ENCODE results near the gene TBR1. TPM values are rescaled to one million over a fixed set of nuclear protein-coding genes. Genes with fewer than 3 reads are reported as not detected.

The TBR1 gene
- 0.08 TPM in 1 of 2 replicates, not detected in the other for total RNA-seq

- DNase-seq (ENCODE audit: low read depth), result no peak
- TF ChIP-seq CTCF (IDR thresholded peaks at IDR 0.05; ENCODE audit: insufficient read depth, low read length, poor library complexity, severe bottlenecking), result no peak
- Histone ChIP-seq H3K36me3 (ENCODE audit: control insufficient read depth, insufficient read depth, low read length) (no peaks in the 10 kb centered on the region), H3K4me3 (ENCODE audit: low read depth, low read length) (no peak within 1 kb of the TSS), H3K27me3 (ENCODE audit: control insufficient read depth, insufficient read depth, low read length) (peaks cover 65% of the 10 kb centered on the region)
These were observed at the start of gene TBR1 for GRCh38 chr2:161415987-161416707. Gene TBR1, plus strand, starts transcription at chr2:161416297. Its CDS starts 114 bp downstream, at chr2:161416411.

- no peaks in the 10 kb centered on the region for H3K27me3 ChIP-seq (ENCODE audit: control insufficient read depth, insufficient read depth, low read length)
- TF ChIP-seq CTCF (IDR thresholded peaks at IDR 0.05; ENCODE audit: insufficient read depth, low read length, poor library complexity, severe bottlenecking), result no peak
- no peak overlapping the region for H3K4me3 ChIP-seq (ENCODE audit: low read depth, low read length)
- H3K36me3 ChIP-seq (ENCODE audit: control insufficient read depth, insufficient read depth, low read length), result peaks cover 1% of the 10 kb centered on the region
- DNase-seq (ENCODE audit: low read depth), result no peak
These were observed 48.4 kb upstream of the TBR1 start for GRCh38 chr2:161367675-161368074.

- no peak for DNase-seq (ENCODE audit: low read depth)
- Histone ChIP-seq H3K36me3 (ENCODE audit: control insufficient read depth, insufficient read depth, low read length) (peaks cover 1% of the 10 kb centered on the region), H3K4me3 (ENCODE audit: low read depth, low read length) (no peak overlapping the region), H3K27me3 (ENCODE audit: control insufficient read depth, insufficient read depth, low read length) (no peaks in the 10 kb centered on the region)
- no peak for TF ChIP-seq CTCF (IDR thresholded peaks at IDR 0.05; ENCODE audit: insufficient read depth, low read length, poor library complexity, severe bottlenecking)
These were observed 46.8 kb upstream of the TBR1 start for GRCh38 chr2:161369311-161369710.

GRCh38 chr2:161370981-161371380, 45.1 kb upstream of the TBR1 start:
- H3K36me3 ChIP-seq (ENCODE audit: control insufficient read depth, insufficient read depth, low read length), result no peaks in the 10 kb centered on the region
- no peak for TF ChIP-seq CTCF (IDR thresholded peaks at IDR 0.05; ENCODE audit: insufficient read depth, low read length, poor library complexity, severe bottlenecking)

GRCh38 chr2:161371869-161372268, 44.2 kb upstream of the TBR1 start:
- Histone ChIP-seq H3K36me3 (ENCODE audit: control insufficient read depth, insufficient read depth, low read length) (no peaks in the 10 kb centered on the region), H3K4me3 (ENCODE audit: low read depth, low read length) (no peak overlapping the region), H3K27me3 (ENCODE audit: control insufficient read depth, insufficient read depth, low read length) (no peaks in the 10 kb centered on the region)
- TF ChIP-seq CTCF (IDR thresholded peaks at IDR 0.05; ENCODE audit: insufficient read depth, low read length, poor library complexity, severe bottlenecking), result no peak
- no peak for DNase-seq (ENCODE audit: low read depth)

More at GRCh38 chr2:161370981-161371380, 45.1 kb upstream of the TBR1 start:
- no peaks in the 10 kb centered on the region for H3K27me3 ChIP-seq (ENCODE audit: control insufficient read depth, insufficient read depth, low read length)
- H3K4me3 ChIP-seq (ENCODE audit: low read depth, low read length), result no peak overlapping the region
- no peak for DNase-seq (ENCODE audit: low read depth)

- Histone ChIP-seq H3K4me3 (ENCODE audit: low read depth, low read length) (no peak overlapping the region), H3K27me3 (ENCODE audit: control insufficient read depth, insufficient read depth, low read length) (no peaks in the 10 kb centered on the region), H3K36me3 (ENCODE audit: control insufficient read depth, insufficient read depth, low read length) (no peaks in the 10 kb centered on the region)
- TF ChIP-seq CTCF (IDR thresholded peaks at IDR 0.05; ENCODE audit: insufficient read depth, low read length, poor library complexity, severe bottlenecking), result no peak
- DNase-seq (ENCODE audit: low read depth), result peak; percentile 10
These were observed 42.2 kb upstream of the TBR1 start for GRCh38 chr2:161373942-161374341.

All from kidney epithelial cell (primary cell).